ENCODE data around the gene CAPN5. TPM values are rescaled to one million over a fixed set of nuclear protein-coding genes. Genes with fewer than 3 reads are reported as not detected.

CAPN5 gene
- total and polyA plus RNA-seq, 2 of the 13 experiments (the other 11 are each of a cell fraction or from before 2014, with no cell fraction given): 0.27 to 1.2 TPM

- no peak for TF ChIP-seq ZNF382 (CRISPR knock-in tag; IDR thresholded peaks at IDR 0.05; ENCODE audit: borderline replicate concordance)
- TF ChIP-seq MXD3 (CRISPR knock-in tag; IDR thresholded peaks at IDR 0.05): peak; percentile 30; the same call in 1 of the 2 replicates
- TF ChIP-seq SOX6 (IDR thresholded peaks at IDR 0.05): no peak
- TF ChIP-seq SOX6 (CRISPR knock-in tag; IDR thresholded peaks at IDR 0.05): peak; percentile 65
- TF ChIP-seq SKIL (CRISPR knock-in tag; IDR thresholded peaks at IDR 0.05; ENCODE audit: borderline replicate concordance): no peak
- TF ChIP-seq SOX13 (IDR thresholded peaks at IDR 0.05): no peak
- TF ChIP-seq SOX13 (CRISPR knock-in tag; conservative IDR thresholded peaks at IDR 0.05 in 1 of 2, IDR thresholded peaks at IDR 0.05 in 1 of 2): peak in 1 of 2 experiments; percentile 48; a peak in 2 of 4 replicates
- TF ChIP-seq ZNF543 (CRISPR knock-in tag; IDR thresholded peaks at IDR 0.05): peak; percentile 74; the same call in 1 of the 2 replicates
- TF ChIP-seq ZBED4 (CRISPR knock-in tag; IDR thresholded peaks at IDR 0.05; ENCODE audit: borderline replicate concordance): peak; percentile 83; the same call in 1 of the 2 replicates
- TF ChIP-seq ZNF446 (CRISPR knock-in tag; IDR thresholded peaks at IDR 0.05): no peak
- no peak for TF ChIP-seq EZH2 (conservative IDR thresholded peaks at IDR 0.05; ENCODE audit: low read depth, low read length)
- no peak for TF ChIP-seq SMARCE1 (IDR thresholded peaks at IDR 0.05; ENCODE audit: borderline replicate concordance)
- TF ChIP-seq ZFP36L1 (CRISPR knock-in tag; IDR thresholded peaks at IDR 0.05): no peak
- TF ChIP-seq MIER2 (CRISPR knock-in tag; IDR thresholded peaks at IDR 0.05): peak; percentile 66; the same call in 1 of the 2 replicates
- TF ChIP-seq ZNF580 (CRISPR knock-in tag; IDR thresholded peaks at IDR 0.05; ENCODE audit: borderline replicate concordance, low read depth): peak; percentile 79; the same call in 1 of the 2 replicates
- TF ChIP-seq SUZ12 (IDR thresholded peaks at IDR 0.05; ENCODE audit: low read depth, low read length): no peak
- TF ChIP-seq ZFY (CRISPR knock-in tag; IDR thresholded peaks at IDR 0.05): peak; percentile 97
- peak; percentile 81 for TF ChIP-seq ZSCAN25 (CRISPR knock-in tag; IDR thresholded peaks at IDR 0.05)
- no peak for TF ChIP-seq ZNF576 (CRISPR knock-in tag; IDR thresholded peaks at IDR 0.05)
- TF ChIP-seq ZSCAN5A (CRISPR knock-in tag; IDR thresholded peaks at IDR 0.05; ENCODE audit: borderline replicate concordance): 0 out of 2 replicates have a peak, but pooled peaks have one; percentile 56
Measured at GRCh38 chr11:77095551-77096490, 29.1 kb downstream of the CAPN5 start (continued).

Data from HepG2 (cell line).